GM23338 (cell line): ENCODE results near the gene PSMB3. TPM values are rescaled to one million over a fixed set of nuclear protein-coding genes. Genes with fewer than 3 reads are reported as not detected.

Experiments
- ATAC-seq: fragments of 200-7000 bp; cut with Tn5 transposase; 3 replicates; pipeline ENCODE4 v1.9.1; 2020
- DNase-seq: peaks from one replicate; pipeline ENCODE4 v3.0.0-alpha.2; 2015; ENCODE audit warnings: low spot score
- H2AFZ ChIP-seq: fragments of 200-600 bp; sonication (generic); 2 replicates; pipeline ENCODE4 v1.8.0; 2016; ENCODE audit warnings: antibody characterized with exemption, mild to moderate bottlenecking, moderate library complexity
- H3F3A ChIP-seq: fragments of 200-600 bp; sonication (generic); replicated peaks from 2 replicates; pipeline ENCODE4 v1.8.0; 2017; ENCODE audit warnings: antibody characterized with exemption, mixed run types, low read depth
- H3K27ac ChIP-seq: fragments of 200-600 bp; sonication (generic); 2 replicates; pipeline ENCODE4 v1.6.1; 2016; ENCODE audit warnings: low read depth
- H3K27me3 ChIP-seq: fragments of 200-600 bp; sonication (generic); 2 replicates; pipeline ENCODE4 v1.8.0; 2016; ENCODE audit warnings: mild to moderate bottlenecking, mixed run types, moderate library complexity; ENCODE audit not compliant: insufficient read depth
- H3K36me3 ChIP-seq: fragments of 200-600 bp; sonication (generic); 2 replicates; pipeline ENCODE4 v1.8.0; 2016; ENCODE audit warnings: mild to moderate bottlenecking; ENCODE audit not compliant: insufficient read depth
- H3K4me1 ChIP-seq: fragments of 200-600 bp; sonication (generic); 2 replicates; pipeline ENCODE4 v1.8.0; 2016; ENCODE audit warnings: mild to moderate bottlenecking, moderate library complexity; ENCODE audit not compliant: insufficient read depth
- H3K4me2 ChIP-seq: fragments of 200-600 bp; sonication (generic); 2 replicates; pipeline ENCODE4 v1.7.1; 2017; ENCODE audit warnings: mixed run types
- H3K4me3 ChIP-seq: fragments of 200-600 bp; sonication (generic); 2 replicates; pipeline ENCODE4 v1.6.1; 2016; ENCODE audit warnings: mixed run types
- H3K79me2 ChIP-seq: fragments of 200-600 bp; sonication (generic); replicated peaks from 2 replicates; pipeline ENCODE4 v1.8.0; 2017; ENCODE audit warnings: mild to moderate bottlenecking; ENCODE audit not compliant: insufficient read depth
- H3K9me2 ChIP-seq: fragments of 200-600 bp; sonication (generic); 2 replicates; pipeline ENCODE4 v1.8.0; 2017; ENCODE audit not compliant: insufficient read depth
- H4K20me1 ChIP-seq: fragments of 200-600 bp; sonication (generic); replicated peaks from 2 replicates; pipeline ENCODE4 v1.8.0; 2017; ENCODE audit warnings: mild to moderate bottlenecking; ENCODE audit not compliant: insufficient read depth
- H3K27ac Mint-ChIP-seq: 2 replicates; pipeline ENCODE4 v1.8.0; 2020; ENCODE audit warnings: inconsistent platforms, mild to moderate bottlenecking, moderate library complexity, mixed read lengths
- H3K27me3 Mint-ChIP-seq: 3 replicates; pipeline ENCODE4 v1.8.0; 2022; ENCODE audit warnings: low read depth, mild to moderate bottlenecking, moderate library complexity, mixed read lengths, inconsistent platforms; ENCODE audit not compliant: insufficient read depth, poor library complexity
- H3K36me3 Mint-ChIP-seq: 3 replicates; pipeline ENCODE4 v1.8.0; 2021; ENCODE audit warnings: low read depth, mild to moderate bottlenecking, inconsistent platforms, moderate library complexity, mixed read lengths
- H3K4me1 Mint-ChIP-seq: 3 replicates; pipeline ENCODE4 v1.8.0; 2020; ENCODE audit warnings: mild to moderate bottlenecking, inconsistent platforms, mixed read lengths
- H3K4me3 Mint-ChIP-seq: 3 replicates; pipeline ENCODE4 v1.8.0; 2021; ENCODE audit warnings: moderate library complexity, mild to moderate bottlenecking, inconsistent platforms, mixed read lengths
- H3K9me3 Mint-ChIP-seq: 3 replicates; pipeline ENCODE4 v1.8.0; 2020; ENCODE audit warnings: moderate library complexity, mild to moderate bottlenecking, inconsistent platforms, mixed read lengths
- CREB1 ChIP-seq: fragments of 250-450 bp; sonication (Bioruptor Pico); IDR thresholded peaks from 2 replicates; pipeline ENCODE4 v1.5.0; 2020; ENCODE audit warnings: low read depth, mild to moderate bottlenecking, moderate library complexity
- CTCF ChIP-seq, 2 experiments: fragments of 200-600 bp in 1 of 2; sonication (generic) in 1 of 2; conservative IDR thresholded peaks; 2 replicates each; pipeline versions ENCODE4 v1.5.1 to v1.6.1; 2016 to 2017; ENCODE audit warnings: antibody characterized with exemption in 2 of 2, low read depth in 2 of 2, mild to moderate bottlenecking in 2 of 2, moderate library complexity in 1 of 2
- EZH2 ChIP-seq: fragments of 200-600 bp; sonication (generic); IDR thresholded peaks from one replicate; pipeline ENCODE4 v1.8.0; 2017; ENCODE audit warnings: antibody characterized with exemption, mild to moderate bottlenecking, low read depth; ENCODE audit not compliant: unreplicated experiment
- EZH2phosphoT487 ChIP-seq: fragments of 200-600 bp; sonication (generic); IDR thresholded peaks from one replicate; pipeline ENCODE4 v1.8.1; 2018; ENCODE audit warnings: antibody characterized with exemption; ENCODE audit not compliant: unreplicated experiment
- JUNB ChIP-seq: IDR thresholded peaks from one replicate; pipeline ENCODE4 v1.6.1; 2016; ENCODE audit warnings: antibody characterized with exemption; ENCODE audit not compliant: unreplicated experiment
- NANOG ChIP-seq: IDR thresholded peaks from 2 replicates; pipeline ENCODE4 v1.6.1; 2016; ENCODE audit warnings: antibody characterized with exemption, borderline replicate concordance
- POLR2AphosphoS5 ChIP-seq: IDR thresholded peaks from 2 replicates; pipeline ENCODE4 v1.6.1; 2016; ENCODE audit warnings: antibody characterized with exemption, low read depth
- STAT1 ChIP-seq: IDR thresholded peaks from one replicate; pipeline ENCODE4 v1.6.1; 2016; ENCODE audit warnings: antibody characterized with exemption; ENCODE audit not compliant: unreplicated experiment
- ZNF331 ChIP-seq: fragments of 250-450 bp; sonication (Bioruptor Pico); IDR thresholded peaks from 2 replicates; pipeline ENCODE4 v1.5.0; 2020; ENCODE audit warnings: low read depth, mild to moderate bottlenecking, moderate library complexity
- polyA plus RNA-seq: library from polyadenylated mRNA; unstranded; fragments of >200 nt; fragmentation: Nextera tagmentation; extraction: Ambion mirVana; gene quantifications from 2 replicates; pipeline ENCODE4 v1.2.1, GENCODE V29; 2016
- total RNA-seq: library from RNA; depleted of rRNA; stranded (reverse); fragments of >200 nt; shearing (Covaris generic); gene quantifications from 2 replicates; pipeline ENCODE4 v1.2.3, GENCODE V29; 2014
- TF ChIP-seq, protein P1 (sequence below): IDR thresholded peaks from 2 replicates; pipeline ENCODE4 v1.6.1; 2016; ENCODE audit warnings: antibody characterized with exemption
- TF ChIP-seq, protein P2 (sequence below): IDR thresholded peaks from one replicate; pipeline ENCODE4 v1.6.1; 2018; ENCODE audit warnings: antibody characterized with exemption; ENCODE audit not compliant: unreplicated experiment

Gene PSMB3
- total and polyA plus RNA-seq, 2 experiments from 2014 or later = 250 to 523 TPM

- TF ChIP-seq CTCF (conservative IDR thresholded peaks at IDR 0.05; ENCODE audit: low read depth in 2 of 2) (no peak), NANOG (no peak), EZH2phosphoT487 (no peak), CREB1 (no peak), ZNF331 (CRISPR knock-in tag) (no peak), STAT1 (no peak), JUNB (no peak), EZH2 (no peak), POLR2AphosphoS5 (no peak)
- TF ChIP-seq, protein P1, sequence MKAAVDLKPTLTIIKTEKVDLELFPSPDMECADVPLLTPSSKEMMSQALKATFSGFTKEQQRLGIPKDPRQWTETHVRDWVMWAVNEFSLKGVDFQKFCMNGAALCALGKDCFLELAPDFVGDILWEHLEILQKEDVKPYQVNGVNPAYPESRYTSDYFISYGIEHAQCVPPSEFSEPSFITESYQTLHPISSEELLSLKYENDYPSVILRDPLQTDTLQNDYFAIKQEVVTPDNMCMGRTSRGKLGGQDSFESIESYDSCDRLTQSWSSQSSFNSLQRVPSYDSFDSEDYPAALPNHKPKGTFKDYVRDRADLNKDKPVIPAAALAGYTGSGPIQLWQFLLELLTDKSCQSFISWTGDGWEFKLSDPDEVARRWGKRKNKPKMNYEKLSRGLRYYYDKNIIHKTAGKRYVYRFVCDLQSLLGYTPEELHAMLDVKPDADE = no peak
- TF ChIP-seq, protein P2, sequence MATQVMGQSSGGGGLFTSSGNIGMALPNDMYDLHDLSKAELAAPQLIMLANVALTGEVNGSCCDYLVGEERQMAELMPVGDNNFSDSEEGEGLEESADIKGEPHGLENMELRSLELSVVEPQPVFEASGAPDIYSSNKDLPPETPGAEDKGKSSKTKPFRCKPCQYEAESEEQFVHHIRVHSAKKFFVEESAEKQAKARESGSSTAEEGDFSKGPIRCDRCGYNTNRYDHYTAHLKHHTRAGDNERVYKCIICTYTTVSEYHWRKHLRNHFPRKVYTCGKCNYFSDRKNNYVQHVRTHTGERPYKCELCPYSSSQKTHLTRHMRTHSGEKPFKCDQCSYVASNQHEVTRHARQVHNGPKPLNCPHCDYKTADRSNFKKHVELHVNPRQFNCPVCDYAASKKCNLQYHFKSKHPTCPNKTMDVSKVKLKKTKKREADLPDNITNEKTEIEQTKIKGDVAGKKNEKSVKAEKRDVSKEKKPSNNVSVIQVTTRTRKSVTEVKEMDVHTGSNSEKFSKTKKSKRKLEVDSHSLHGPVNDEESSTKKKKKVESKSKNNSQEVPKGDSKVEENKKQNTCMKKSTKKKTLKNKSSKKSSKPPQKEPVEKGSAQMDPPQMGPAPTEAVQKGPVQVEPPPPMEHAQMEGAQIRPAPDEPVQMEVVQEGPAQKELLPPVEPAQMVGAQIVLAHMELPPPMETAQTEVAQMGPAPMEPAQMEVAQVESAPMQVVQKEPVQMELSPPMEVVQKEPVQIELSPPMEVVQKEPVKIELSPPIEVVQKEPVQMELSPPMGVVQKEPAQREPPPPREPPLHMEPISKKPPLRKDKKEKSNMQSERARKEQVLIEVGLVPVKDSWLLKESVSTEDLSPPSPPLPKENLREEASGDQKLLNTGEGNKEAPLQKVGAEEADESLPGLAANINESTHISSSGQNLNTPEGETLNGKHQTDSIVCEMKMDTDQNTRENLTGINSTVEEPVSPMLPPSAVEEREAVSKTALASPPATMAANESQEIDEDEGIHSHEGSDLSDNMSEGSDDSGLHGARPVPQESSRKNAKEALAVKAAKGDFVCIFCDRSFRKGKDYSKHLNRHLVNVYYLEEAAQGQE = no peak
Measured at GRCh38 chr17:38717139-38717745, 35.3 kb upstream of the PSMB3 start (continued).

DNA sequence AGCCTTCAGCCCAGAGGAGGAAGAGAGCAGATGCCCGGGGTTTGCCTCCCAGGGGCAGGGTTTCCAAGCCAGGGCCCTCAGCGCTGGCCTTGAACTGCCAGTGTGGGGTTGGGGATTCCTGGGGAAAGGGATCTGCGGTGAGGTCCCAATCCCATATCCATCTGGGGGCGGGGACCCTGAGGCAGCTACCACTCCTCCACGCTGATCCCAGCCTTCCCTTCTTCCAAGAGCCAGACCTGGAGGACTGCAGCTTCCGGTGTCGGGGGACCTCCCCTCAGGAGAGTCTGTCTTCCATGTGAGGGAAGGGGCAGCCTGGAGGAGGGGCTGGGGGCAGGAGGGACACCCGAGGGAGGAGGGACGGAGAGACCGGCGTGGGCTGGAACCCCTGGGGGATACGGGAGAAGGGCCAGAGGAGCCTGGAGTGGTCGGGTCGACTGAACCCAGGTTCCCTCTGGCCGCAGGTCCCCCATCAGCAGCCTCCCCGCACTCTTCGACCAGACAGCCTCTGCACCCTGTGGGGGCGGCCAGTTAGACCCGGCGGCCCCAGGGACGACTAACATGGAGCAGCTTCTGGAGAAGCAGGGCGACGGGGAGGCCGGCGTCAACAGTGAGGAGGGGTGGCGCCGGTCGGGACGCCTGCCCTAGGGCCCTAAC lies 33.1 kb upstream of the PSMB3 start:
- ATAC-seq (peak; percentile 58), DNase-seq (peak; percentile 88)
- no peak overlapping the region for H3K27ac ChIP-seq
- Mint-ChIP-seq H3K27ac (no peak overlapping the region), H3K36me3 (peaks cover 7% of the 10 kb centered on the region), H3K9me3 (no peaks in the 10 kb centered on the region; the same call in 1 of the 3 replicates), H3K27me3 (peaks cover 30% of the 10 kb centered on the region), H3K4me3 (peak overlapping the region; percentile 52), H3K4me1 (peaks cover 56% of the 10 kb centered on the region)
- H3F3A ChIP-seq = peaks cover 9% of the 10 kb centered on the region
- peaks cover 8% of the 10 kb centered on the region; the same call in 1 of the 2 replicates for H3K4me1 ChIP-seq
- peak overlapping the region; percentile 87 for H2AFZ ChIP-seq
- H3K9me2 ChIP-seq = no peaks in the 10 kb centered on the region
- peaks cover 31% of the 10 kb centered on the region for H3K27me3 ChIP-seq
- H3K79me2 ChIP-seq = no peaks in the 10 kb centered on the region
- H3K36me3 ChIP-seq = no peaks in the 10 kb centered on the region
- H3K4me3 ChIP-seq = peak overlapping the region; percentile 43
- H4K20me1 ChIP-seq = no peaks in the 10 kb centered on the region
- H3K4me2 ChIP-seq = peak overlapping the region; percentile 71
- TF ChIP-seq CTCF (conservative IDR thresholded peaks at IDR 0.05; ENCODE audit: low read depth in 2 of 2) = no peak
- no peak for TF ChIP-seq EZH2
- no peak for TF ChIP-seq ZNF331 (CRISPR knock-in tag)
